GM21825 (cell line): ENCODE data around the gene THOC6.
A peak's percentile ranks its signal among the peaks of the same experiment; 100 is the strongest.

Experiments used
- ATAC-seq: cut with Tn5 transposase; IDR thresholded peaks from one replicate; pipeline ENCODE4 v1.9.1; 2021; ENCODE audit warnings: mild to moderate bottlenecking, moderate library complexity; ENCODE audit not compliant: unreplicated experiment

Gene THOC6

DNA sequence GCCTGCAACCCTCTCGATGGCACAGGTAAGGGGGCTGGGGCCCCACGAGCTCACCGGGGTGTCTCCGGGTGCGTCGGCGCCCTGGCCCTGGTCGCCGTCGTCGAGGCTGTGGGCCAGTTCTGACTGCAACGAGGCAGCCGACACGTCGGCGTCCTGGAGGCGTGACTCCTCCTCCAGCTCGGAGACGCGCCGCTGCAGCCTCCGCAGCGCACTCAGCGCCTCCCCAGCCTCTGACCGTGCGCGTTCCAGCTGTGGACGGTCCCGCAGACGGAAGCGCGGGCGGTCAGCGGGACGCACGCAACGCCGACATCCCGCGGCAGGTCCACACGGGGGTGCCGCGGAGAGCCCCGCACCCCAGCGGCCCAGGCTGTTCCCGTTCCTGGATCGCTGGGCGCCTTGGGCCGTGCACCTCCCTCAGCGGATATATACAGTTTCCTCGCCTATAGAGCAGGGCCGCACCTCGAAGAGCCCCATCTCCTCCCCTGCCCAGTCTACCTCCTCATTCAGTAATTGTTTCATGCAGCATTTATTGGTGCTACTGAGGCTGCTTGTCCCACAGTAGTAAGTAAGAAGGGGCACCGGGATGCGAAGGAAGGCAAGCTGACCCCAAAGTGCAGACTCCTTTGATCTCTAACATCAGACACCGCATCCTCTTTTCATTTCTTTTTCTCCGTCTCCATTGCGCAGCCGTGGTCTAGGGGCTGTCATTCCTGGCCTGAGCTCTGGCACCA lies 5.8 kb downstream of the THOC6 start:
- ATAC-seq, result no peak

DNA sequence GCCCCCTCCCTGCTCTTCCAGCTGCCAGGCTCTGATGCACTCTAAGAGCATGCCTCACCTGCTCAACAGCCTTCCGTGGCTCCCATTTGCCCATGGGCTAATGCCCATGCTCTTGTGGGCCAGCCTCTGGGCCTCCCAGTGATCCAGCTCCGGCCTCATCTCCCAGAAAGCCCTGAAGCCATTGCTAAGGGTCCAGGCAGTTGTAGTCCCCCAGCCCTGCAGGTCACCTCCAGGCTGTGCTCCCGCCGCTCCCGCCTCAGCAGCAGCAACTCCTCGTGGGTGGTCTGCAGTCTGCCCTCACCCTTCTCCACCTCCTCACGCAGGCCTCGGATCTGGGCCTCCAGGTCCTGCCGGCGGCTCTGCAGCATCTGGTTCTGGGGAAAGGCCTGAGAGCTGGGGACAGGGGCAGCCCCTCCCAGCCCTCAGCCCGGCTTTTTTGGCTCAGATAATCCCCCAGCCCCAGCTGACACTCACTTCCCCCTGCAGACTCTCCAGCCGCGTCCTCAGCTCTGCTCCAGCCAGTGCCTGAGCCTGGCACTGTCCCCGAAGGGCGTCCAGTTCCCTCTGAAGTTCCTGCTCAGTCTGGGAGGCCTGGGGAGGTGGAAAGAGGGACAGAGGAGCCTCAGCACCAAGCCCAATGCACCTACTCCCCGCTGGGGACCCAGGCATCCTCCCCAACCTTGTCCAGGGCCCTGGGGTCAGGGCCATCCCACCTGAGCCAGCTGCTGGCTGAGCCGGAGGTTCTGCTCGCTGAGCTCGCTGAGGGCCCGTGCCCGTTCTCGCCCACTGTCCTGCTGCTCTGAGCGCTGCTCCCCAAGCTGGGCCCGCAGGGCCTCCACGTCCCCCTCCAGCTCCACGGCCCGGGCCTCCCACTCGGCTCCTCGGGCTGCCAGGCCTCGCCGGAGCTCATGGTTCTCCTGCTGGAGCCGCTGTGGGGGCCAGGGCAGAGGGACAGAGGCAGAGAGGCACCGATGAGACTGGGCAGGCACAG lies 6.7 kb downstream of the THOC6 start:
- ATAC-seq, result no peak

DNA sequence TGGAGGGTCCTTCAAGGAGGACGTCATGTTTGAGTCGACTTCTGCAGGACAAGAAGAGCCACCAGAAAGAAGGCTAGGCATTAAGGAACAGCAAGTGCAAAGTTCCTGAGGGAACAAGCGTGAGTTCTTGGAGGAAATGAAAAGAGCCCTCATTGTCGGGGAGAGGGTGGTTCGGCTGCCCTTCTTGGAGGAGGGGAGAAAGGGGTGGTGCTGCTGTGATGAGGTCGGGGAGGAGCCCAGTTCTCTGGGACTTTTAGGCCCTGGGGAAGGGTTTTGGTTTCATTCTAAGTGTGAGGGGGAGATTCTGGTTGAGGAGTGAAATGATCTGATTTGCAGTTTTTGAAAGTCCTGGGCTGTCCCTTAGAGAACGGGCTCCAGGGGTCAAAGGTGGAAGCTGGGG lies 8.8 kb downstream of the THOC6 start:
- no peak for ATAC-seq

DNA sequence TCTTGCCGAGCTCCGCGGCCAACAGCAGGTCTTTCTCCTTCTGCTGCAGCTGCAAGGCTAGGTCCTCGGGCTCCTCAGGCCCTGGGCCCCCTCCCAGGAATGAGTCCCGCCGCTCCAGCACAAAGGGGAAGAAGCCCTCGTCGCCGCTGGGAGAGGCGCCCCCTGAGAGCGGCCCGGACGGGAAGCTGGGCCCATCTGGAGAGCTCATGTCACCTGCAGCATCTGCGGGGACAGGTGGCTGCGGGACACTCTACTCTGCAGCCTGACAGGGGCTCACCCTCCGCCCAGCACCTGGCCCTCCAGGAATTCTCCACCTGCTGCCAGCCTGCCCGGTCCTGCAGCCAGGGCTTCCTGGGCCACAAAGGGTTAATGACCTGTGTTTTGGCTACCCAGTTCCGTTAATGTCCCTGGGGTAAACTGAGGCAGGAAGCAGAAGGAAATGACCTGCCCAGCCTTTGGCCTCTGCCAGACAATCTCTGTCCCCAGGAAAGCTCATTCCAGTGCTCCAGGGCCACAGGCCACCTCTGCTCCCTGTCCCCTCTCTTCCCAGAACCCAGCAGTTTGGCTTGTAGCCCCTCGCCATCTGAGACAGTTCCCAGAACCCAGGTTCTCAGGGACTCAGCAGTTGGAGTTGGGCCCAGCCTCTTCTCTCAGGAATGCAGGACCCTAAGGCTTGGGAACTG lies 11.6 kb downstream of the THOC6 start:
- ATAC-seq, result no peak

DNA sequence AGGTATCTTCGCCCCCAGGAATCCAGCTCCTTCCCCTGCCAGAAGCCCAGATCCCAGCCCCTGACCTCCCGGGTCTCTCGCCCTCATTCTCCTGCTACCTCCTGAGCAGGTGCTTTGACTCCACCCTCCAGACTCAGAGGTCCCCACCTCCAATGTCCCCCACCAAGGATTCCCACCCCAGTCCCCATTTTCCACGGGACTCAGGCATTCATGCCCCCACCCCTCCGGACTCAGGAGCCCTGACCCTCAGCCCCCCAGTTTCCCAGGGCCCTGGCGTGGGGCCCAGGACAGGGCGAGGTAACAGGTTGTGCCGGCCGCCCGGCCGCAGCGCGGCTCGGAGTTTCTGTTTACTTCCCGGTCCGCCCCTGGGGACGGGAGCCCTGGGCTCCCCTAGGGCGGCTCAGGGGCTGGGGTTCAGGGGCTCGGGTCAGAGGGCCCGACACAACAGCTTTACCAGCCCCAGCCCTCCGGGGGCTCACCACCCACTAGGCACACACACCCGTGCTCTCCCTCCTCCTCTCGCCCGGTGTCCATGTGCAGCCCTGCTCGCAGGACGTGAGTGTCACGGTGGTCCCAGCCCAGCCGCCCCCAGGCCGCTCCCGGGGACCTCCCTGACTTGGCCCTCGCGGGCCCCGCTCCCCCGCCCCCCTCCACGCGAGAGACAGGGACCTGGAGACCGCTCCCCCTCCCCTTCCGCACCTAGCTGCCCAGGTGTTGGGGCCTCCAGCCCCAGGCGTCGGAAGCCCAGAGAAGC lies 12.3 kb downstream of the THOC6 start:
- ATAC-seq, result no peak

DNA sequence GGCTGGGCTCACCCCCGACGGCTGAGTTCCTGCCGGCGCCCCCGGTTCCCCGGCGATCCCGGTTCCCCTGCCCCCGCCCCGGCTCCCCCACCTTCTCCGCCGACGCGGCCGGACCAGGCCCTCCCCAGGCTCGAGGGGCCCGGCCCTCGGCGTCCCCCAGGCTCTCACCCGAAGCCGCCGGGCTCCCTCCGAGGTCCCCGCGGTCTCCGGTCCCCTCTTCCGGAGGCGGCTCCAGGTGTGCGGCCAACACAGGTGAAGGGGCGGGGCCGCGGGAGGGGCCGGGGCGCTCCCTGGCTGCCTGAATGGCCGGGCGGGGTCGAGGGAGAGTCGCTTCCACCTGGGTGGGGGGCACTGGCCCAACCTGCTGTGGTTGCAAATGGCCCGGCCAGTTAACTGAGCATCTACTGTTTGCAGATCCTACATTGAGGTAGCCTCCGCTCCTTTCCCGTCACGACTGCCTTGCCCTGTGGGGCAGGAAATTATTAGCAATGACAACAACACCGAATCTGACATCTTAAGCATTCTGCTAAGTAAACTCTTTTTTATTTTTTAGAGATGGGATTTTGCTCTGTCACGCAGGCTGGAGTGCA lies 13.0 kb downstream of the THOC6 start, which contains the start of gene BICDL2:
Gene BICDL2 (minus strand): TSS at position 219 of the 590 bp plus-strand sequence. CDS start 1,448 bp downstream, outside the sequence.
- no peak for ATAC-seq

DNA sequence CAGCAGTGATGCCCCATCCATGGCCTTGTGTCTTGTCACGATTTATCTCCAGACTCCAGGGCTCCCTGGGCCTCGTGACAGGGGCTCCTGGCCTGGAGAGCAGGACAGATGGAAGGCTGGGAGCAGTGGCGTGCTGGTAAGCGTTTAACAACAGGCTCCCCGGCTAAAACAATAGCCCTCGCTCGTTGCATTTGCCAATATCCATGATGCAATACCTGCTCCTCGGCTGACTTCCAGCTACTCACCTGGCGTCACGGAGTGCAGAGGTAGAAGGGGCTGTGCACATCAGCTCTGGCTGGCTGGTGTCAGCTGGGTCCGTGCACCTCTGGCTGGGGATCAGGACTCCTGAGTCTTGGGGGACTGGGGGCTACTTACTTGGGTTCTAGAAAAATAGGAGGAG lies 14.4 kb downstream of the THOC6 start:
- no peak for ATAC-seq

DNA sequence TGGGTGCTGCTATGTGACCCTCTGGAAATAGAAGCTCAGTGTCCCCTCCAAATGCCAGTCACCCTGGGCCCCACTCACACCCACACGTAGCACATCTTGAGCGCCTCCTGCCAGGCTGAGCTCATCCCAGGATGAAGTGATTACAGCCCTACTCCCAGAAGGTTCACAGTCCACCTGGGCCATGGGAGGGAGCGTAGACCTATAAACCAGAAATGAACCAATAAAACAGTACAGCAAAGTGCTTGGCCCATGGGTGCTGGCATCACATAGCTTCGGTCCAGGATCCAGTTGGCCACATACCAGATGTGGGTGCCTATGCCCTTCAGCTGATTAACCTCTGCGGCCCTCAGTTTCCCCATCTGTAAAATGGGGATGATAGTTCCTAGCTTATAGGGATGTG lies 15.1 kb downstream of the THOC6 start:
- ATAC-seq, result no peak

DNA sequence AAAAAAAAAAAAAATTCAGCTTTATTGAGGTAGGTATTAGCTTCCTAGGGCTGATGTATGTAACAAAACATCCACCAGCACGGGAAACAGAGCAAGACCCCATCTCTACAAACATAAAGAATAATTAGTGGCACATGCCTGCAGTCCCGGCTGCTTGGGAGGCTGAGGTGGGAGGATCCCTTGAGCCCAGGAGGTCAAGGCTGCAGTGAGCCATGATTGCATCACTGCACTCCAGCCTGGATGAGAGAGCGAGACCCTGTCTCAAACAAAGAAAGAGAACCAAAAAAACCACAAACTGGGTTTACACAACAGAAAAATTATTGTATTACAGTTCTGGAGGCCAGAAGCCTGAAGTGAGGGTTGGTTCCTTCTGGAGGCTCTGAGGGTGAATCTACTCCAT lies 18.5 kb downstream of the THOC6 start:
- no peak for ATAC-seq

DNA sequence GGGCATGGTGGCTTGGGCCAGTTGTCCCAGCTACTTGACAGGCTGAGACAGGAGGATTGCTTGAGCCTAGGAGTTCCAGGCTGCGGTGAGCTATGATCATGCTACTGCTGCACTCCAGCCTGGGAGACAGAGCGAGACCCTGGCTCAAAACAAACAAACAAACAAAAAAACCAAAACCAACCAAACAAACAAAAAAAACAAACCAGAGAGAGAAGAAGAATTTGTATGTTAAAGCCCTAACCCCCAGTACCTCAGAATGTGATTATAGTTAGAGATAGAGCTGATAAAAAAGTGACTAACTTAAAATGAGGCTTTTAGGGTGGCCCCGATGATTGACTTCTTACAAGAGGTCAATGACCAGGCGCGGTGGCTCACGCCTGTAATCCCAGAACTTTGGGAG lies 20.9 kb downstream of the THOC6 start:
- ATAC-seq, result no peak

DNA sequence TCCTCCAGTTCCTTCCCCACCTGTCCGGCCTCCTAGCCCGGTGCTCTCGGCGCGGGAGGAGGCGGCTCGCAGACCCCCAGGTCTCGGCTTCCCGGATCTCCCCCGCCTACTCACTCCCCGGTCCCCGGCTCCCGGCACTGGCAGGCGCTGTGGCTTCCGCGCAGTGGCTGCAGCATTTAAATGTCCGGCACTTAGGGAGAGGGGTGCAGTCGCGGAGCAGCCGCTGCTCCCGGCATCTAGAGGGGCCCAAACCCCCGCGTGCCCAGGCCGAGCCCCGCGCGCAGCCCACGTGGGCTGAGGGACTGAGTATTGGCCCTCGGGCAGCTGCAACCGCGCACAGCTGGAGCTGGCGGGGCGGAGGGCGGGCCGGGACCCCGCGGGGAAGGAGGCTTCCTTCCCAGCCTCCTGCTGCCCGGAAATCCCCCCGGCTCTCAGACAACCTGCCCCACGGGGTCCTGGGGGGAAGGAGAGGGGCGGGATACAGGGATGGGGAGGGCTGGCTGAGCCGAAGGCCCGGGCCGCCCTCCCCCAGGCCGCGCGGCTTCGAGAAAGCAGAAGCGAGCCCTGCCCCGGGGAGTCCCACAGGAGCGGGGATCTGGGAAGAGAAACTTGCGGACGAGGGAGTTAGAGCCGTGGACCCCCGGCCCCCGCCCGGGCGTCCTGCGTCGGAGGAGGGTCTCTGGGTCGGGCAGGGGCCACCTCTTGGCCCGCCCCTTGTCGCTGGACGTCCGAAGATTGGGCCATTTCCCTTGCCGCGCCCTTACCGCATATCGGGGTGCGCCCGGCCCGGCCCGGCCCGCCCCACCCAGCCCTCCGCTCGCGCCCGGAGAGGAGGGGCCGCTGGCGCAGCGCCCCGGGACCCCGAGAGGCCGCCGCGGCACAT lies 22.2 kb downstream of the THOC6 start, which contains the start of gene MMP25:
Gene MMP25 (plus strand): TSS at position 804 of the 883 bp plus-strand sequence. CDS start 357 bp downstream, outside the sequence.
- peak; percentile 56 for ATAC-seq

DNA sequence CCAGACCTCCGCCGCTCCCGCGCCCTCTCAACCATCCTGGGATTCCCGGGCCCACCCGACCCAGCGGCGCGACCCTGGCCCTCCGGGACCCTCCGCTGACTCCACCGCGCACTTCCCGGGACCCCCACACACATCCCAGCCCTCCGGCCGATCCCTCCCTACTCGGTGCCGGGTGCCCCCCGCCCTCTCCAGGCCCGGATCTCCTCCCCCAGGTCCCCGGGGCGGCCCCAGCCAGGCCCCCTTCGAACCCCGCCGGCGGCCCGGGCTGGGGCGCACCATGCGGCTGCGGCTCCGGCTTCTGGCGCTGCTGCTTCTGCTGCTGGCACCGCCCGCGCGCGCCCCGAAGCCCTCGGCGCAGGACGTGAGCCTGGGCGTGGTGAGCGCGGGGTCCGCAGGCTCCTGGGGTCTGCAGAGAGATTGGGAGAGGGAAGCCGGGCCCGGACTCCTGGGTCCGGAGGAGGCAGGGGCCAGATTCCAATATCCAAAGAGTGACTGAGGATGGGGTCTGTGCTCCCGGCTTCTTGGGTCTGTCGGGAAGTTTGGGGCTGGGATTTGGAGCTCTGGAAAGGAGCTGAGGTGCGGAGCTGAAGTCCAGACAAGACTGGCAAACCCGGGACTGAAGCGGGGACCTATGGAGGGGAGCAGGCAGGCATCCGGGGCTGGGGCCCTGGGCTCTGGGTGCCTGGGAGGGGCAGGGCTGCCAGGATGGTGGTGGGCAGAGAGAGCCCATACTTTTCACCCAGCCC lies 23.0 kb downstream of the THOC6 start:
- no peak for ATAC-seq

DNA sequence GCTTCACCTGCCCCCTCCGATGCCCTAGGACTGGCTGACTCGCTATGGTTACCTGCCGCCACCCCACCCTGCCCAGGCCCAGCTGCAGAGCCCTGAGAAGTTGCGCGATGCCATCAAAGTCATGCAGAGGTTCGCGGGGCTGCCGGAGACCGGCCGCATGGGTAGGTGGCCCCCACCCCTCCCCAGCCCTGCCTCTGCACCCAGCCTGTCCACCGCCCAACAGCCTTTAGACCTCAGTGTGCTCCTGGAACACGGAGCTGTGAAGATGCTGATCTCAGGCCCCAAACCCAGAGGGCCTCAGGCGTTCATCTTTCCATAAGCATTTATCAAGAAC lies 23.5 kb downstream of the THOC6 start:
- no peak for ATAC-seq

DNA sequence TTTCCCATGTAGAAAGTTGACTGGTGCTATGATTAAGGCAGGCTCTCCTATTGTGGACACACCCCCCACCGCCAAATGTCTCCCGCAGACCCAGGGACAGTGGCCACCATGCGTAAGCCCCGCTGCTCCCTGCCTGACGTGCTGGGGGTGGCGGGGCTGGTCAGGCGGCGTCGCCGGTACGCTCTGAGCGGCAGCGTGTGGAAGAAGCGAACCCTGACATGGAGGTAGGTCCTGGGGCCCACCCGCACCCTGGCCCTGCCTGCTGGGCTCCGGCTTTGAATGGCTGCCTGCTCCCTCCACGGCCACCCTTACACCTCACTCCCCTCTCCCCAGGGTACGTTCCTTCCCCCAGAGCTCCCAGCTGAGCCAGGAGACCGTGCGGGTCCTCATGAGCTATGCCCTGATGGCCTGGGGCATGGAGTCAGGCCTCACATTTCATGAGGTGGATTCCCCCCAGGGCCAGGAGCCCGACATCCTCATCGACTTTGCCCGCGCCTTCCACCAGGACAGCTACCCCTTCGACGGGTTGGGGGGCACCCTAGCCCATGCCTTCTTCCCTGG lies 26.2 kb downstream of the THOC6 start:
- ATAC-seq, result no peak

DNA sequence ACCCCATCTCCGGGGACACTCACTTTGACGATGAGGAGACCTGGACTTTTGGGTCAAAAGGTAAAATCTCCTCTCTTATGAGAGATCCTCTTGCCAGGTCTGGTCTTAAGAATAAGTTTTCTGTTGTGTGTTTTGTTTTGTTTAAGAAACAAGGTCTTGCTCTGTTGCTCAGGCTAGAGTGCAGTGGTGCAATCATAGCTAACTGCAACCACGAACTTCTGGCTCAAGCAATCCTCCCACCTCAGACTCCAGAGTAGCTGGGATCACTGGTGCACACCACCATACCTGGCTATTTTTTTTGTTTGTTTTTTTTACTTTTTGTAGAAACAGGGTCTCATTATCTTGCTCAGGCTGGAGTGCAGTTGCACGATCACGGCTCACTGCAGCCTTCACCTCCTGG lies 26.7 kb downstream of the THOC6 start:
- no peak for ATAC-seq

DNA sequence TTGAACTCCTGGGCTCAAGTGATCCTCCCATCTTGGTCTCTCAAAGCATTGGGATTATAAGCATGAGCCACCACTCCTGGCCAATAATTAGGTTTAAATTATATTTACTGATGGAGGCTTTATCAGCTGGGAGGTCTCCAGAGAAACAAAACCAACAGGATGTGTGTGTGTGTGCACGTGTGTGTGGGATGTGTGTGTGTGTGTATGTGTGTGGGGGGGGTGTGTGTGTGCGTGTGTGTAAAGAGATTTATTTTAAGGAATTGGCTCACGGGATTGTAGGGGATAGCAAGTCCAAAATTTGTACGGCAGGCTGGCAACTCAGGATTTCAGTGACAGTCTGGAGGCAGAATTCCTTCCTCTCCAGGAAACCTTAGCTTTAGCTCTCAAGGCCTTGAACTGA lies 27.2 kb downstream of the THOC6 start:
- ATAC-seq, result no peak

DNA sequence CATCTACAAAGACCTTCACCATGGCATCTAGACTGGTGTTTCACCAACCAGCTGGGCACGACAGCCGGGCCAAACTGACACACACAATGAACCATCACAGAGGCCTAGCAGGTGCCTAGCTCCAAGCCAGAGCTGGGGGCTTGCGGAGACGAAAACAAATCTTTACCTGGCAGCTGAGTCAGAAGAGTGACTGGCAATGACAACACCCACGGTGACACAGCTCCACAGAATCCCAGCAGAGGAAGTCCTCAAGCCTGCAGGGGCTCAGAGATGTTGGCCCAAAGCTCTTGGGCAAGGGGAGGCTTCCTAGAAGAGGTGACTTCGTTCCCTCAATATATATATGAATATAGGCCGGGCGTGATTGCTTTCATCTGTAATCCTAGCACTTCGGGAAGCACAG lies 27.7 kb downstream of the THOC6 start:
- ATAC-seq, result no peak
